Thyroid gland (tissue), 4 donors: ENCODE results near the gene TP63. TPM values are rescaled to one million over a fixed set of nuclear protein-coding genes. Genes with fewer than 3 reads are reported as not detected.

Experiments used
- DNase-seq, 2 donors: peaks; one replicate each; pipeline ENCODE4 v3.0.0-alpha.2; 2019
- H3K27ac ChIP-seq, 3 donors: fragments of 200-600 bp; sonication (generic); 1 replicate in 2 of 3; 2 replicates in 1 of 3; pipeline ENCODE4 v1.5.1; 2016 to 2019; ENCODE audit warnings: mild to moderate bottlenecking in 1 of 3, moderate library complexity in 1 of 3
- H3K27me3 ChIP-seq: fragments of 200-600 bp; sonication (generic); one replicate; pipeline ENCODE4 v1.5.1; 2019
- H3K36me3 ChIP-seq, 2 donors: fragments of 200-600 bp; sonication (generic); one replicate each; pipeline ENCODE4 v1.5.1; 2016 to 2019
- H3K4me1 ChIP-seq, 2 donors: fragments of 200-600 bp; sonication (generic); one replicate each; pipeline ENCODE4 v1.5.1; 2017 to 2019
- H3K4me3 ChIP-seq, 3 donors: fragments of 200-600 bp; sonication (generic); replicated peaks in 1 of 3; 1 replicate in 2 of 3; 2 replicates in 1 of 3; pipeline ENCODE4 v1.5.1; 2016; ENCODE audit warnings: mild to moderate bottlenecking in 1 of 3
- H3K9me3 ChIP-seq: fragments of 200-600 bp; sonication (generic); one replicate; pipeline ENCODE4 v1.5.1; 2017
- POLR2A ChIP-seq, 2 donors: fragments of 450-650 bp; IDR thresholded peaks; one replicate each; pipeline ENCODE4 v1.6.1; 2017; ENCODE audit warnings: antibody characterized with exemption in 2 of 2, mild to moderate bottlenecking in 2 of 2, moderate library complexity in 1 of 2
- WGBS, 2 donors: methylation state at CpG; one replicate each; pipeline ENCODE4 v1.1.5; 2017; 5-methylcytosine and 5-hydroxymethylcytosine counted together
- intact Hi-C: fragments of 100-400 bp; cut with DNase I; formaldehyde crosslinking; loops from one replicate; pipeline ENCODE4 v1.15.1; 2023
- total RNA-seq, 4 donors: library from RNA; depleted of rRNA; stranded (reverse); fragments of >200 nt; gene quantifications; one replicate each; pipeline ENCODE4 v1.2.3, GENCODE V29; 2016
- TF ChIP-seq, protein P1 (sequence below), 6 experiments: fragments of 200-600 bp in 3 of 6; fragments of 450-650 bp in 3 of 6; sonication (generic) in 3 of 6; IDR thresholded peaks; one replicate each; pipeline ENCODE4 v1.5.1; 2016 to 2019; ENCODE audit warnings: antibody characterized with exemption in 6 of 6, mild to moderate bottlenecking in 2 of 6, inconsistent platforms in 1 of 6, moderate library complexity in 1 of 6

The TP63 gene
- total RNA-seq, 4 donors from 2014 or later, result 1.2 to 1.3 TPM; not detected in 2

DNA sequence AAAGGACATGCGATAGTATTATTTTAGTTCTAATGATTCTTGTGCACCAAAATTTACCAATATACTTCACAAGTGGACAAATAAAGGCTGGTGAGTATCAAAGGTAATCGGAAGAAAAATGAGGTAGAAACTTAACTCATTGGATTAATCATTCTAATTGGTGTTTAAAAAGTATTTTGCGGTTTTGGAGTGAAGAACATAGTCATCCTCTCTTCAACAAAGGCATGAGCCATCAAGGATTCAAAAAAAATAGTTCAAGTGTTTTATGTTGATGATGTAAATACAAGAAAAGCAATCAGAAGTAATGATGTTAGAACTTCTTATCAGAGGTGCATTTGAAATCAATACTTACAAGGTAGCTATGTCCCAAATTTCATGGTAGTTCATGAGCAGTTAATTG is 268.0 kb downstream of the TP63 start:
- intact Hi-C loops, result no loop called here
- no peaks in the 10 kb centered on the region for H3K36me3 ChIP-seq
- no peak overlapping the region for H3K27ac ChIP-seq
- no peaks in the 10 kb centered on the region for H3K9me3 ChIP-seq
- no peaks in the 10 kb centered on the region for H3K27me3 ChIP-seq
- no peak for DNase-seq
- 96 to 97% methylated on average over 3 of the region's 3 CpGs for WGBS, 2 donors
- H3K4me1 ChIP-seq, result no peaks in the 10 kb centered on the region
- TF ChIP-seq, protein P1, sequence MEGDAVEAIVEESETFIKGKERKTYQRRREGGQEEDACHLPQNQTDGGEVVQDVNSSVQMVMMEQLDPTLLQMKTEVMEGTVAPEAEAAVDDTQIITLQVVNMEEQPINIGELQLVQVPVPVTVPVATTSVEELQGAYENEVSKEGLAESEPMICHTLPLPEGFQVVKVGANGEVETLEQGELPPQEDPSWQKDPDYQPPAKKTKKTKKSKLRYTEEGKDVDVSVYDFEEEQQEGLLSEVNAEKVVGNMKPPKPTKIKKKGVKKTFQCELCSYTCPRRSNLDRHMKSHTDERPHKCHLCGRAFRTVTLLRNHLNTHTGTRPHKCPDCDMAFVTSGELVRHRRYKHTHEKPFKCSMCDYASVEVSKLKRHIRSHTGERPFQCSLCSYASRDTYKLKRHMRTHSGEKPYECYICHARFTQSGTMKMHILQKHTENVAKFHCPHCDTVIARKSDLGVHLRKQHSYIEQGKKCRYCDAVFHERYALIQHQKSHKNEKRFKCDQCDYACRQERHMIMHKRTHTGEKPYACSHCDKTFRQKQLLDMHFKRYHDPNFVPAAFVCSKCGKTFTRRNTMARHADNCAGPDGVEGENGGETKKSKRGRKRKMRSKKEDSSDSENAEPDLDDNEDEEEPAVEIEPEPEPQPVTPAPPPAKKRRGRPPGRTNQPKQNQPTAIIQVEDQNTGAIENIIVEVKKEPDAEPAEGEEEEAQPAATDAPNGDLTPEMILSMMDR (IDR thresholded peaks at IDR 0.05), result no peak
- TF ChIP-seq POLR2A (IDR thresholded peaks at IDR 0.05), result no peak
- no peak overlapping the region for H3K4me3 ChIP-seq

GRCh38 chr3:189900578-189900977 is 269.4 kb downstream of the TP63 start:
- intact Hi-C loops, result no loop called here
- no peak for DNase-seq
- Histone ChIP-seq H3K4me3 (no peak overlapping the region), H3K9me3 (no peaks in the 10 kb centered on the region), H3K36me3 (no peaks in the 10 kb centered on the region), H3K27me3 (no peaks in the 10 kb centered on the region), H3K27ac (no peak overlapping the region), H3K4me1 (no peaks in the 10 kb centered on the region)
- TF ChIP-seq POLR2A (IDR thresholded peaks at IDR 0.05), result no peak
- TF ChIP-seq, protein P1 (IDR thresholded peaks at IDR 0.05), result no peak
- WGBS, 2 donors, result 80 to 83% methylated on average over 5 of the region's 5 CpGs

- no peaks in the 10 kb centered on the region for H3K36me3 ChIP-seq
- no peak for DNase-seq
- H3K9me3 ChIP-seq, result no peaks in the 10 kb centered on the region
- no peak overlapping the region for H3K4me3 ChIP-seq
- TF ChIP-seq, protein P1 (IDR thresholded peaks at IDR 0.05), result no peak
- TF ChIP-seq POLR2A (IDR thresholded peaks at IDR 0.05), result no peak
- intact Hi-C loops, result no loop called here
- H3K4me1 ChIP-seq, result no peaks in the 10 kb centered on the region
- no peaks in the 10 kb centered on the region for H3K27me3 ChIP-seq
- WGBS, 2 donors, result 92 to 93% methylated on average over 6 of the region's 6 CpGs
- H3K27ac ChIP-seq, result no peak overlapping the region
Measured at GRCh38 chr3:189901481-189901880, 270.3 kb downstream of the TP63 start.

DNA sequence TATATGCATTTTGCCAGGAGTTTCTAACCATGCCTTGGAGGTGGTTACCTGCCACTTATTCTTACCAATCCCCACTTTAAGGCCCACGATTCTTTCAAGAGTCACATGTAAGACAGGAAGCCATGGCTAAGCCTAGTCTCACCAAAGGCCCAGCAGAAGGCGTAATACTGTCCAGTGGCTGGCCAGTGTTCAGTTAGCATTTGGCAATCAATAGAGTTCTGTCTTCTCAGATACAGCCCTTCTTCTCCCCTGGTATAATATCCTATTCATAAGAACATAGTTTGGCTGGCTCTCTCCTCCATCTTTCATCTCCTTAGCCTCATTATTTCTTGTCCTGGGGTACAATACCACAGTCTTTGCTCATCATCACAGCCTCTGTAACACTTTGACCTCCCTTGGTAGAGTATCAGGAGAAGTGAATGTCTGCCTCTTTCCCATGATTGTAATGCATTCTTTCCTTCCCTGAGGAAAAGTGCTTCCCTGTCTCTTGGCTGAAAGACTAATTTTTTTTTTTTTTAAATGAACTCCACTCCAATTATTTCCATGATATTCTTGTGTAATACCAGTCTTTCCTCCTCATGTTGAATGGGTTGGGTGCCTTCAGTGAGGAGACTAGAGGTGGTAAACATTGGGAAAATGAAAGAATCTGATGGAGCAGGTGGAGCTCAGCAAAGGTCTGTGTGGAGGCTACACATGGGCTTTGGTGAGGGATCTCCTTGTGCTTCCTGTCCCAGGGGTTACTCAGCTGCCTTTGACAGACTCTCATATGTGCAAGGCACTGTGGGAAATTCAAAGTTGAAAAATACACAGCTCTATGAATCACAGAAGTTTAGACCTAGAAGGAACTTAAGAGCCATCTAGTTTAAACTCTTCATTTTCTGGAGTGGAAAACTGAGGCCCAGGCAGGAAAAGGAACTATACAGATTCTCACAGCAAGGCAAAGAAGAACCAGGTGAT is 271.3 kb downstream of the TP63 start:
- TF ChIP-seq, protein P1 (IDR thresholded peaks at IDR 0.05), result no peak
- no peak for TF ChIP-seq POLR2A (IDR thresholded peaks at IDR 0.05)
- Histone ChIP-seq H3K4me1 (no peaks in the 10 kb centered on the region), H3K9me3 (no peaks in the 10 kb centered on the region), H3K36me3 (no peaks in the 10 kb centered on the region), H3K27ac (no peak overlapping the region), H3K27me3 (no peaks in the 10 kb centered on the region), H3K4me3 (no peak overlapping the region)
- DNase-seq, result no peak
- intact Hi-C loops, result no loop called here
- 83 to 96% methylated on average over 2 of the region's 2 CpGs for WGBS, 2 donors

DNA sequence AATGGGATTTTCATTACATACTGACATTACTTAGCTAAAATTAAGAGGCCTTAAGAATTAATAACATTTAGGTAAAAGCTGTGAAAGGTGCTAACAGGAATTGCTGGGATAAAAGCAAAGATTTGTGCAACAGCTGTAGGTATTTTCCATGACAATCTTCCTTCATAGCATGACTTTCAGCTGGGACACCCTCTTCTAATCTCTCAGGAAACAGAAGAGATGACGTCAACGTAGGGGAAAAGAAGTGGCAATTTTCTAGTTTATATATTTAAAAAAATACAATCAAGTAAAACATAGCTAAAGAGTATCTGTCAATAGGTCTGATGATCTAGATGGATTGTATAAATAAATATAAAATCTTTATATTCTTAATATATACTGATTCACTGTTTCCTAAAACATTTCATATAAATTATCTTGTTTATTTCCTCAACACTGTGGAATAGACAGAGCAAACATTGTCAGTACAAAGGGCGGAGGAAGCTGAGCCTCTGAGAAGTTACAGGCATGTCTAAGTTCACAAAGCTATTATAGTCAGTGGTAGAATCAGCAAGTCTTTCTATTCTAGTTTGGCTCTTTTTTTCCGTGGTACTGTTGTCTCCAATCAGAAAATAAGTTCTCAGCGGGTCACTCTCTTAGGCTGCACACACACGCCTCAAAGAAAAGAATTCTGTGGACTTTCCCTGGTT is 272.5 kb downstream of the TP63 start:
- H3K4me3 ChIP-seq, result no peak overlapping the region
- TF ChIP-seq POLR2A (IDR thresholded peaks at IDR 0.05), result no peak
- TF ChIP-seq, protein P1 (IDR thresholded peaks at IDR 0.05), result no peak
- no peaks in the 10 kb centered on the region for H3K27me3 ChIP-seq
- no peaks in the 10 kb centered on the region for H3K9me3 ChIP-seq
- H3K27ac ChIP-seq, result no peak overlapping the region
- H3K36me3 ChIP-seq, result no peaks in the 10 kb centered on the region
- no peak for DNase-seq
- WGBS, 2 donors, result 83 to 86% methylated on average over 6 of the region's 6 CpGs
- no peaks in the 10 kb centered on the region for H3K4me1 ChIP-seq
- intact Hi-C loops, result no loop called here
